K562 (cell line): Measurements from ENCODE around the gene NRN1L. TPM values are rescaled to one million over a fixed set of nuclear protein-coding genes. Genes with fewer than 3 reads are reported as not detected.

Experiments used
- CREB1 ChIP-seq, 2 experiments: sonication (generic) in 1 of 2; formaldehyde crosslinking in 1 of 2; IDR thresholded peaks; 2 replicates each; pipeline versions ENCODE4 v1.6.1 to v1.8.0; 2012 to 2022; ENCODE audit warnings: inconsistent platforms in 1 of 2, mild to moderate bottlenecking in 1 of 2, missing genetic modification reagents in 1 of 2, moderate library complexity in 1 of 2
- CSDE1 ChIP-seq, 2 experiments: fragments of 450-650 bp; IDR thresholded peaks; 2 replicates each; pipeline ENCODE4 v1.6.1; 2016; ENCODE audit warnings: mild to moderate bottlenecking in 1 of 2
- CXXC5 ChIP-seq: fragments of 250-450 bp; sonication (Bioruptor Pico); IDR thresholded peaks from 2 replicates; pipeline ENCODE4 v1.8.0; 2022; ENCODE audit warnings: inconsistent platforms, mild to moderate bottlenecking, moderate library complexity
- HINFP ChIP-seq: fragments of 450-650 bp; conservative IDR thresholded peaks from 2 replicates; pipeline ENCODE4 v1.6.1; 2016; ENCODE audit warnings: missing genetic modification characterization, low read depth, mild to moderate bottlenecking, control low read depth, missing compliant biosample characterization
- HIVEP1 ChIP-seq: fragments of 250-450 bp; sonication (Bioruptor Pico); IDR thresholded peaks from 2 replicates; pipeline ENCODE4 v1.4.0; 2020; ENCODE audit warnings: mild to moderate bottlenecking
- HMG20B ChIP-seq: fragments of 250-450 bp; sonication (Bioruptor Pico); IDR thresholded peaks from 2 replicates; pipeline ENCODE4 v1.5.0; 2021; ENCODE audit warnings: mild to moderate bottlenecking
- KDM5B ChIP-seq: fragments of 200-600 bp; sonication (generic); IDR thresholded peaks from 2 replicates; pipeline ENCODE4 v1.6.1; 2012; ENCODE audit warnings: low read depth, mild to moderate bottlenecking, moderate library complexity, low read length, control low read depth, inconsistent platforms; ENCODE audit not compliant: insufficient replicate concordance
- MAZ ChIP-seq, 2 experiments: fragments of 450-650 bp in 1 of 2; sonication (generic) in 1 of 2; formaldehyde crosslinking; IDR thresholded peaks in 1 of 2; conservative IDR thresholded peaks in 1 of 2; 2 replicates each; pipeline versions ENCODE4 v1.4.0 to v1.5.0; 2020; ENCODE audit warnings: mild to moderate bottlenecking in 1 of 2, missing genetic modification reagents in 1 of 2
- NR0B1 ChIP-seq: fragments of 450-650 bp; IDR thresholded peaks from one replicate; pipeline ENCODE4 v1.6.1; 2018; ENCODE audit warnings: mild to moderate bottlenecking, moderate library complexity; ENCODE audit not compliant: partially characterized antibody
- PATZ1 ChIP-seq: fragments of 250-450 bp; sonication (Bioruptor Pico); IDR thresholded peaks from 2 replicates; pipeline ENCODE4 v1.5.0; 2020; ENCODE audit warnings: mild to moderate bottlenecking, borderline replicate concordance
- PHF20 ChIP-seq: fragments of 450-650 bp; IDR thresholded peaks from 2 replicates; pipeline ENCODE4 v1.6.1; 2018; ENCODE audit not compliant: partially characterized antibody
- PKNOX1 ChIP-seq: fragments of 450-650 bp; IDR thresholded peaks from 2 replicates; pipeline ENCODE4 v1.6.1; 2016
- POLR2AphosphoS5 ChIP-seq: IDR thresholded peaks from 2 replicates; pipeline ENCODE4 v1.6.1; 2011; ENCODE audit warnings: mild to moderate bottlenecking, low read depth, low read length, moderate library complexity; ENCODE audit not compliant: control insufficient read depth, insufficient read depth
- SMARCA4 ChIP-seq: fragments of 450-650 bp; IDR thresholded peaks from 2 replicates; pipeline ENCODE4 v1.6.1; 2016
- SMC3 ChIP-seq: conservative IDR thresholded peaks from 2 replicates; pipeline ENCODE4 v1.6.1; 2011; ENCODE audit warnings: low read depth, low read length, improper control_type of control experiment; ENCODE audit not compliant: insufficient read depth
- SP1 ChIP-seq: sonication (generic); formaldehyde crosslinking; IDR thresholded peaks from 2 replicates; pipeline ENCODE4 v1.8.1; 2022; ENCODE audit warnings: mild to moderate bottlenecking, missing genetic modification reagents
- TCF3 ChIP-seq: sonication (generic); formaldehyde crosslinking; IDR thresholded peaks from 2 replicates; pipeline ENCODE4 v1.4.0; 2020; ENCODE audit warnings: mild to moderate bottlenecking, missing genetic modification reagents
- ZBTB9 ChIP-seq: fragments of 450-650 bp; formaldehyde crosslinking; IDR thresholded peaks from 2 replicates; pipeline ENCODE4 v1.4.0; 2020; ENCODE audit warnings: mild to moderate bottlenecking, moderate library complexity
- ZNF12 ChIP-seq: sonication (generic); formaldehyde crosslinking; IDR thresholded peaks from 2 replicates; pipeline ENCODE4 v1.4.0; 2020; ENCODE audit warnings: mild to moderate bottlenecking, missing genetic modification reagents
- polyA plus RNA-seq, 8 experiments: library from polyadenylated mRNA; depleted of rRNA in 4 of 8; stranded (reverse) in 5 of 8; unstranded in 3 of 8; fragments of >200 nt; fragmentation: Nextera tagmentation in 2 of 8; fragmentation: Illumina TruSeq in 1 of 8; extraction: Ambion mirVana in 2 of 8; extraction: Trizol in 1 of 8; gene quantifications; 2 replicates each; pipeline versions ENCODE4 v1.2.1 to v1.2.3, GENCODE V29; 2011 to 2014; ENCODE audit warnings: inconsistent platforms in 1 of 8, missing spikeins in 1 of 8
- total RNA-seq, 7 experiments: library from RNA; depleted of rRNA in 6 of 7; stranded (reverse); fragments of >200 nt in 6 of 7; fragmentation: Illumina TruSeq in 2 of 7; extraction: Trizol in 2 of 7; gene quantifications; 2 replicates each; pipeline versions ENCODE4 v1.2.1 to v1.2.3, GENCODE V29; 2011 to 2021; ENCODE audit warnings: low replicate concordance in 1 of 7

NRN1L gene
- total and polyA plus RNA-seq, 9 of the 15 experiments (the other 6 are each of a cell fraction or from before 2014, with no cell fraction given): 0.22 to 0.86 (median 0.61) TPM; not detected in 5

- TF ChIP-seq PATZ1 (CRISPR knock-in tag): peak; percentile 60; the same call in 1 of the 2 replicates
- TF ChIP-seq CSDE1 (IDR thresholded peaks at IDR 0.05): no peak
- no peak for TF ChIP-seq HIVEP1 (CRISPR knock-in tag)
- peak; percentile 76 to 86; a peak in 3 of 4 replicates for TF ChIP-seq MAZ (CRISPR knock-in tag; conservative IDR thresholded peaks at IDR 0.05 in 1 of 2, IDR thresholded peaks at IDR 0.05 in 1 of 2)
- TF ChIP-seq ZBTB9 (CRISPR knock-in tag): peak; percentile 14; the same call in 1 of the 2 replicates
- TF ChIP-seq HINFP (tag): peak; percentile 80
- TF ChIP-seq HMG20B (CRISPR knock-in tag): no peak
- TF ChIP-seq SMARCA4: no peak
- peak; percentile 25 for TF ChIP-seq PHF20
- TF ChIP-seq CXXC5 (CRISPR knock-in tag): peak; percentile 65; the same call in 1 of the 2 replicates
- peak; percentile 18; the same call in 1 of the 2 replicates for TF ChIP-seq TCF3 (CRISPR knock-in tag)
- peak; percentile 78; the same call in 1 of the 2 replicates for TF ChIP-seq ZNF12 (CRISPR knock-in tag)
- TF ChIP-seq KDM5B: peak; percentile 31
- TF ChIP-seq PKNOX1: peak; percentile 98
- peak; percentile 72 for TF ChIP-seq POLR2AphosphoS5
- peak; percentile 78 for TF ChIP-seq SP1
- peak; percentile 34 for TF ChIP-seq CREB1 (IDR thresholded peaks at IDR 0.05)
- TF ChIP-seq CREB1 (CRISPR knock-in tag; IDR thresholded peaks at IDR 0.05): peak; percentile 47; the same call in 1 of the 2 replicates
- no peak for TF ChIP-seq SMC3
- no peak for TF ChIP-seq NR0B1
These were observed 50.9 kb downstream of the NRN1L start (continued) for GRCh38 chr16:67935402-67936123.
